Left ventricle myocardium inferior (tissue), 1 donor: ENCODE measurements around the gene GPR75. TPM values are rescaled to one million over a fixed set of nuclear protein-coding genes. Genes with fewer than 3 reads are reported as not detected.

Experiments used
- DNase-seq: peaks from one replicate; pipeline ENCODE4 v3.0.0-alpha.2; 2020
- H3K27ac ChIP-seq: fragments of 200-600 bp; replicated peaks from 2 replicates; pipeline ENCODE4 v1.8.0; 2021
- H3K27me3 ChIP-seq: fragments of 200-600 bp; 2 replicates; pipeline ENCODE4 v1.8.0; 2021; ENCODE audit warnings: low read depth
- H3K36me3 ChIP-seq: fragments of 200-600 bp; 2 replicates; pipeline ENCODE4 v1.8.0; 2021
- H3K4me1 ChIP-seq: fragments of 200-600 bp; 2 replicates; pipeline ENCODE4 v1.8.0; 2021
- H3K4me3 ChIP-seq: fragments of 200-600 bp; 2 replicates; pipeline ENCODE4 v1.8.0; 2021; ENCODE audit warnings: mild to moderate bottlenecking, moderate library complexity
- H3K9me3 ChIP-seq: fragments of 200-600 bp; replicated peaks from 2 replicates; pipeline ENCODE4 v1.8.0; 2021
- intact Hi-C: fragments of 100-400 bp; cut with micrococcal nuclease; formaldehyde crosslinking; loops from one replicate; pipeline ENCODE4 v1.11.0; 2022
- total RNA-seq: library from RNA; stranded (reverse); fragmentation: NEBNext Ultra II Directional; extraction: Animal tissue kit (Norgen Biotek cat#: 25700); gene quantifications from one replicate; pipeline ENCODE4 v1.2.1, GENCODE V29; 2021
- TF ChIP-seq, protein P1 (sequence below): fragments of 200-600 bp; IDR thresholded peaks from 2 replicates; pipeline ENCODE4 v1.8.0; 2021; ENCODE audit warnings: antibody characterized with exemption, mild to moderate bottlenecking, borderline replicate concordance
- donor health status: DM: no; HTN: yes; CAD: no; lungs with severe emphysema.

Gene GPR75
- total RNA-seq, 1 donor from 2014 or later: 0.82 TPM

DNA sequence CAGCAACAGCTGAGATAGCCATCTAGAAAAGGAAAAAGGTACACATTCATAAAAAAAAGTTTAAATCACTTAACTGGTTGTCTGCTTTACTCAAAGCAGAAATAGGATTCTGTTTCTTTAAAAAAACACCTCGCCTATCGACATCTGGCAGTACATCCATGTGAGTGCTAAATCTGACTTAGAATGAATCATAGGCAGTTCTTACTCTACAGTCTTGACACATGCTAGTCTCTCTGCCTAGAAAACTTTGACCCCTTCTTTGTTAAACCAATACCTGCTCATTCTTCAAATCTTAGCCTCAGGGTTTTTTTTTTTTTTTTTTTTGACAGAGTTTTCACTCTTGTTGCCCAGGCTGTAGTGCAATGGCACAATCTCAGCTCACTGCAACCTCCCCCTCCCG lies 37.1 kb upstream of the GPR75 start:
- peaks cover 12% of the 10 kb centered on the region for H3K4me1 ChIP-seq
- H3K9me3 ChIP-seq: no peaks in the 10 kb centered on the region
- no peaks in the 10 kb centered on the region for H3K27me3 ChIP-seq
- TF ChIP-seq, protein P1, sequence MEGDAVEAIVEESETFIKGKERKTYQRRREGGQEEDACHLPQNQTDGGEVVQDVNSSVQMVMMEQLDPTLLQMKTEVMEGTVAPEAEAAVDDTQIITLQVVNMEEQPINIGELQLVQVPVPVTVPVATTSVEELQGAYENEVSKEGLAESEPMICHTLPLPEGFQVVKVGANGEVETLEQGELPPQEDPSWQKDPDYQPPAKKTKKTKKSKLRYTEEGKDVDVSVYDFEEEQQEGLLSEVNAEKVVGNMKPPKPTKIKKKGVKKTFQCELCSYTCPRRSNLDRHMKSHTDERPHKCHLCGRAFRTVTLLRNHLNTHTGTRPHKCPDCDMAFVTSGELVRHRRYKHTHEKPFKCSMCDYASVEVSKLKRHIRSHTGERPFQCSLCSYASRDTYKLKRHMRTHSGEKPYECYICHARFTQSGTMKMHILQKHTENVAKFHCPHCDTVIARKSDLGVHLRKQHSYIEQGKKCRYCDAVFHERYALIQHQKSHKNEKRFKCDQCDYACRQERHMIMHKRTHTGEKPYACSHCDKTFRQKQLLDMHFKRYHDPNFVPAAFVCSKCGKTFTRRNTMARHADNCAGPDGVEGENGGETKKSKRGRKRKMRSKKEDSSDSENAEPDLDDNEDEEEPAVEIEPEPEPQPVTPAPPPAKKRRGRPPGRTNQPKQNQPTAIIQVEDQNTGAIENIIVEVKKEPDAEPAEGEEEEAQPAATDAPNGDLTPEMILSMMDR: no peak
- intact Hi-C loops: no loop called here
- DNase-seq: no peak
- peak overlapping the region; percentile 20 for H3K27ac ChIP-seq
- H3K4me3 ChIP-seq: no peak overlapping the region
- peaks cover 96% of the 10 kb centered on the region for H3K36me3 ChIP-seq

DNA sequence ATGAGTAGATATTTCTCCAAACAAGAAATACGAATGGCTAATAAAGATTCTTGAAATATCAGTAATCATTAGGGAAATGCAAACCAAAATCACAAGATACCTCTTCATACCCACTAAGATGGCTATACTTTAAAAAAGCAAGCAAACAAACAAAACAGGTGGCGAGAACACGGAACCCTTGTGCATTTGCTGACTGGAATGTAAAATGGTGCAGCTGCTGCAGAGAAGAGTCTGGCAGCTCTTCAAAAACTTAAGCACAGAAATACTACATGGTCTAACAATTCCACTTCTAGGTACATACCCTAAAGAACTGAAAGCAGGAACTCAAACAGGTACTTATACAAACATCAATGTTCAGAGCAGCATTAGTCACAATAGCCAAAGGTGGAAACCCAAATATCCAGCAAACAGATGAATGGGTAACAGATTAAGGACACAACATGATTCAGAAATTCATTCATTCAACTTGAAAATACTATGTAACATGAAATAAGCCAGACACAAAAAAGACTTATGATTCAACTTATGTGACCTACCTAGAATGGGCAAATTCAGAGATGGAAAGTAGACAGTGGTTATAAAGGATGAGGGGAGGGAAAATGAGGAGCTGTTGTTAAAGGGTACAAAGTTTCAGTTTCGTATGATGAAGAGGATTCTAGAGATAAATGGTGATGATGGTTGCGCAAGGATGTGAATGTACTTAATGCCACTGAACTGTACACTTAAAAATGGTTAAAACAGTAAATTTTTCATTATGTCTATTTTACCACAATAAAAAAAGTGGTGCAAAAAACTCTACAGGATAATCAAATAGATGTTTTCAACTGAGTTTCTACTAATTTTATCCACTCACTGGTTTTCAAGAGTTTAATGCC lies 26.9 kb upstream of the GPR75 start:
- intact Hi-C loops: no loop called here
- no peaks in the 10 kb centered on the region for H3K9me3 ChIP-seq
- peaks cover 100% of the 10 kb centered on the region for H3K36me3 ChIP-seq

DNA sequence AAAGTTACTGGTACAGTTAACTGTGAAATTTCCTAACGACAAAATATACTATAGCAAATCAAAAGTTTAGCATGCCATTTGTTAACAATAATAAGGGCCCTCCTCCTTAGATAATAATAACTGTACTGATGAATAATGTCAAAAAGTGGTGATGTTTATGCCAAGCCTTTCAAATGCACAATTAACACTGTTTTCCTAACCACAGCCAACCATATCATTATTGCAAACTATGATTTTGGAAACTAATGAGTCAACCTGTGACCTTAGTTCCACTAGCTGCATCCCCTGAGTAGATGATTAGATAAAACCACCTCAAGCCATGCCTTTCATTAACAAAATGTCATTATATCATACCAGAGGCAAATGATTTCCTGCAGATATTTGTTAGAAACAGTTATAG lies 25.1 kb upstream of the GPR75 start:
- Histone ChIP-seq H3K27me3 (no peaks in the 10 kb centered on the region), H3K9me3 (no peaks in the 10 kb centered on the region), H3K4me3 (no peak overlapping the region), H3K36me3 (peaks cover 98% of the 10 kb centered on the region), H3K4me1 (no peaks in the 10 kb centered on the region), H3K27ac (no peak overlapping the region)
- TF ChIP-seq, protein P1: no peak
- no peak for DNase-seq
- intact Hi-C loops: no loop called here

More for the DNA sequence above, 26.9 kb upstream of the GPR75 start:
- Histone ChIP-seq H3K27me3 (no peaks in the 10 kb centered on the region), H3K4me3 (no peak overlapping the region), H3K4me1 (no peaks in the 10 kb centered on the region), H3K27ac (no peak overlapping the region)
- no peak for DNase-seq
- TF ChIP-seq, protein P1: no peak

DNA sequence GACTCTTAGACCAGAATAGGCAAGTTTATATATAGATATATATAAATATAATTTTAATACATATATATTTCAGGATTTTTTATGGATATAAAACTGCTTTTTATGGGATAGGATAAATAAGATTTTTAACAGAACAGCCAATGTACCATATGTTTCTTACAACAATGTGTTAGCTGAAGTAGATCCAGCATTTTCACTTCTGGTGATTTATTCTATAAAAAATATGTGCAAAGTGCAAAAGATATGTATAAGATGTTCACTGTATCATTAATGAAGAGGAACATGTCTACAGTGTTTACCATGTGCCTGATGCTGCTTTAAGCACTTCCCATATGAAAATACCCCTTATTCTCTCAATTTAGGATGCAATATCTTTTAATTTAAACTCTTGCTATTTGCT lies 22.2 kb upstream of the GPR75 start:
- H3K9me3 ChIP-seq: no peaks in the 10 kb centered on the region
- no peak overlapping the region for H3K27ac ChIP-seq
- H3K27me3 ChIP-seq: no peaks in the 10 kb centered on the region
- H3K4me3 ChIP-seq: no peak overlapping the region
- intact Hi-C loops: no loop called here
- no peaks in the 10 kb centered on the region for H3K4me1 ChIP-seq
- DNase-seq: no peak
- peaks cover 84% of the 10 kb centered on the region for H3K36me3 ChIP-seq
- TF ChIP-seq, protein P1: no peak

DNA sequence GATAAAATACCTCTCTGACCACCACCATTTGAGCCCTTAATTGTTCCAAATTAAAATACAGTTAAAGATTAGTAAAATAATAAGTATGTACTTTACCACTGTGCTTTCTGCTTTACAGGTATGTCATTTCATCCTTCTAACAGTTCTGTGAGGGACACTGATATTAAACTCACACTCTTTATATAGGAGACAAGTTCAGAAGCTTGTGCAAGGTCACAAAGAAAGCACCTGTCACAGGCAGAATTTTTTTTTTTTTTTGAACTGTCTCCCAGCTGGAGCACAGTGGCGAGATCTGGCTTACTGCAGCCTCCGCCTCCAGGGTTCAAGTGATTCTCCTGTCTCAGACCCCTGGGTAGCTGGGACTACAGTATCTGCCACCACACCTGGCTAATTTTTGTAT lies 21.6 kb upstream of the GPR75 start:
- intact Hi-C loops: no loop called here
- TF ChIP-seq, protein P1: no peak
- H3K4me1 ChIP-seq: no peaks in the 10 kb centered on the region
- no peak for DNase-seq
- H3K36me3 ChIP-seq: peaks cover 78% of the 10 kb centered on the region
- H3K9me3 ChIP-seq: no peaks in the 10 kb centered on the region
- H3K27me3 ChIP-seq: no peaks in the 10 kb centered on the region
- H3K4me3 ChIP-seq: no peak overlapping the region
- H3K27ac ChIP-seq: no peak overlapping the region
